Measurements from ENCODE around the gene PVRIG. TPM values are rescaled to one million over a fixed set of nuclear protein-coding genes. Genes with fewer than 3 reads are reported as not detected.

Gene PVRIG
- total RNA-seq, 1 experiment from 2014 or later, result 0.70 TPM

- H3K9me3 Mint-ChIP-seq, result no peaks in the 10 kb centered on the region
- no peaks in the 10 kb centered on the region for H3K79me1 ChIP-seq (ENCODE audit: insufficient read depth, low read depth, low read length, poor library complexity, severe bottlenecking)
- H2BK5ac ChIP-seq (ENCODE audit: insufficient read length, low read length), result no peak overlapping the region
- no peak overlapping the region for H3K18ac ChIP-seq (ENCODE audit: insufficient read length, low read depth, low read length)
- DNase-seq, result no peak
- H2BK15ac ChIP-seq (ENCODE audit: low read depth, low read length), result no peak overlapping the region
- peaks cover 10 to 29% of the 10 kb centered on the region in 2 experiments for H3K4me1 Mint-ChIP-seq
- no peak overlapping the region for H3K4me3 Mint-ChIP-seq
- H3K36me3 Mint-ChIP-seq (ENCODE audit: insufficient read depth in 1 of 3, low read depth in 3 of 3), result no peaks in the 10 kb centered on the region
- H3K4me1 ChIP-seq (ENCODE audit: insufficient read depth, low read length), result no peaks in the 10 kb centered on the region
- H2AFZ ChIP-seq (ENCODE audit: low read length), result no peak overlapping the region
- H3K9ac ChIP-seq (ENCODE audit: extremely low read depth, insufficient read length, low read length), result no peak overlapping the region
- no peaks in the 10 kb centered on the region for H3K9me3 ChIP-seq (ENCODE audit: control insufficient read depth, low read depth, low read length)
- H4K5ac ChIP-seq (ENCODE audit: insufficient read length, low read depth, low read length), result no peak overlapping the region
- no peak overlapping the region for H4K91ac ChIP-seq (ENCODE audit: insufficient read length, low read depth, low read length)
- no peak overlapping the region for H3K23ac ChIP-seq (ENCODE audit: insufficient read length, low read depth, low read length)
- H3K14ac ChIP-seq (ENCODE audit: insufficient read depth, low read length), result no peak overlapping the region
- no peak overlapping the region for H2BK20ac ChIP-seq (ENCODE audit: low read depth, low read length, poor library complexity, severe bottlenecking)
- H3K27me3 ChIP-seq (ENCODE audit: insufficient read depth, low read length), result peaks cover 3% of the 10 kb centered on the region; the same call in 1 of the 2 replicates
- no peak overlapping the region for H4K8ac ChIP-seq (replicated peaks; ENCODE audit: insufficient read length, low read depth, low read length)
- no CpG with 5 or more reads among the region's 5 CpGs for WGBS (ENCODE audit: extremely low coverage, insufficient read length, low lambda C conversion rate)
- no peak overlapping the region for H3K4me2 ChIP-seq (ENCODE audit: insufficient read depth, insufficient read length, low read length)
- H2BK12ac ChIP-seq (ENCODE audit: insufficient read length, low read depth, low read length), result no peak overlapping the region
- TF ChIP-seq CTCF (conservative IDR thresholded peaks at IDR 0.05), result no peak
- no peak overlapping the region for H3K56ac ChIP-seq (ENCODE audit: insufficient read length, low read depth, low read length)
- no peak overlapping the region for H3K27ac ChIP-seq (ENCODE audit: insufficient read length, low read depth, low read length)
- no peaks in the 10 kb centered on the region for H4K20me1 ChIP-seq (ENCODE audit: control insufficient read depth, insufficient read depth, insufficient read length)
- no peaks in the 10 kb centered on the region for H3K79me2 ChIP-seq (ENCODE audit: insufficient read depth, low read length)
- H3K4ac ChIP-seq (ENCODE audit: low read depth, low read length), result no peak overlapping the region
- H3K27me3 Mint-ChIP-seq (ENCODE audit: low read depth), result peaks cover 73% of the 10 kb centered on the region
- H2BK120ac ChIP-seq (ENCODE audit: low read depth, low read length, poor library complexity, severe bottlenecking), result no peak overlapping the region
- H3T11ph ChIP-seq (ENCODE audit: low read length), result no peak overlapping the region
- H2AK5ac ChIP-seq (ENCODE audit: insufficient read length, low read length), result no peak overlapping the region
- H3K23me2 ChIP-seq (ENCODE audit: insufficient read length, low read depth, low read length, poor library complexity, severe bottlenecking), result no peaks in the 10 kb centered on the region
- no peak overlapping the region for H3K27ac Mint-ChIP-seq
These were observed 8.9 kb upstream of the PVRIG start for GRCh38 chr7:100210805-100211204.

All from H9 (cell line).